OCI-LY7 (cell line): ENCODE data around the gene C12orf43. TPM values are rescaled to one million over a fixed set of nuclear protein-coding genes. Genes with fewer than 3 reads are reported as not detected.

Source experiments
- BruUV-seq: library from RNA; stranded (reverse); fragments of 400-500 nt; replicated peaks from 2 replicates; lab custom pipeline; 2021; lab: Mats Ljungman, UMichigan
- CTCF ChIA-PET: fragments of 300-600 bp; sonication (Branson Sonifier 250); formaldehyde crosslinking; loops from one replicate; lab custom pipeline; 2022; ENCODE audit warnings: antibody characterized with exemption; ENCODE audit not compliant: unreplicated experiment; lab: Charles Lee
- POLR2A ChIA-PET: fragments of 300-600 bp; sonication (Branson Sonifier 250); formaldehyde crosslinking; loops from one replicate; lab custom pipeline; 2022; ENCODE audit warnings: antibody characterized with exemption; lab: Charles Lee
- DNase-seq: peaks from one replicate; pipeline ENCODE4 v3.0.0-alpha.2; 2015; ENCODE audit warnings: low spot score
- H2AFZ ChIP-seq: fragments of 200-600 bp; sonication (generic), shearing (Covaris generic); 2 replicates; pipeline ENCODE4 v1.6.1; 2014; ENCODE audit warnings: mild to moderate bottlenecking, antibody characterized with exemption, low read length, moderate library complexity
- H3K27ac ChIP-seq: fragments of 200-600 bp; sonication (generic); 2 replicates; pipeline ENCODE4 v1.5.1; 2014; ENCODE audit warnings: mixed run types, low read depth, mild to moderate bottlenecking, moderate library complexity, low read length, inconsistent platforms; ENCODE audit not compliant: poor library complexity, severe bottlenecking
- H3K36me3 ChIP-seq: fragments of 200-600 bp; sonication (generic); 2 replicates; pipeline ENCODE4 v1.6.1; 2014; ENCODE audit warnings: mild to moderate bottlenecking, antibody characterized with exemption, low read length, moderate library complexity, mixed read lengths; ENCODE audit not compliant: insufficient read depth
- H3K4me1 ChIP-seq: fragments of 200-600 bp; sonication (generic); 2 replicates; pipeline ENCODE4 v1.5.1; 2014; ENCODE audit warnings: mild to moderate bottlenecking, low read length; ENCODE audit not compliant: insufficient read depth, poor library complexity, severe bottlenecking
- H3K4me2 ChIP-seq: fragments of 200-600 bp; sonication (generic); 2 replicates; pipeline ENCODE4 v1.6.1; 2014; ENCODE audit warnings: mild to moderate bottlenecking, low read length
- H3K4me3 ChIP-seq: fragments of 200-600 bp; sonication (generic); 2 replicates; pipeline ENCODE4 v1.5.1; 2014; ENCODE audit warnings: mild to moderate bottlenecking, low read depth, low read length; ENCODE audit not compliant: poor library complexity, severe bottlenecking
- H3K79me2 ChIP-seq: fragments of 200-600 bp; sonication (generic); 2 replicates; pipeline ENCODE4 v1.6.1; 2016; ENCODE audit warnings: low read depth, mild to moderate bottlenecking, low read length, moderate library complexity, mixed read lengths; ENCODE audit not compliant: insufficient read depth
- H3K9me2 ChIP-seq: fragments of 200-600 bp; sonication (generic); 2 replicates; pipeline ENCODE4 v1.6.1; 2016; ENCODE audit warnings: mild to moderate bottlenecking, low read length, mixed read lengths; ENCODE audit not compliant: insufficient read depth
- H3K9me3 ChIP-seq: fragments of 200-600 bp; sonication (generic); 2 replicates; pipeline ENCODE4 v1.6.1; 2014; ENCODE audit warnings: mild to moderate bottlenecking, mixed run types, low read length, mixed read lengths
- H4K20me1 ChIP-seq: fragments of 200-600 bp; sonication (generic); 2 replicates; pipeline ENCODE4 v1.6.1; 2014; ENCODE audit warnings: mild to moderate bottlenecking, antibody characterized with exemption, low read length, moderate library complexity, mixed read lengths; ENCODE audit not compliant: insufficient read depth
- CTCF ChIP-seq: fragments of 200-600 bp; sonication (generic); conservative IDR thresholded peaks from 2 replicates; pipeline ENCODE4 v1.5.1; 2014; ENCODE audit warnings: mild to moderate bottlenecking, antibody characterized with exemption, low read length, moderate library complexity, mixed read lengths
- EZH2phosphoT487 ChIP-seq: fragments of 200-600 bp; sonication (generic); IDR thresholded peaks from 2 replicates; pipeline ENCODE4 v1.6.1; 2018; ENCODE audit warnings: low read depth, borderline replicate concordance, mild to moderate bottlenecking, mixed run types, antibody characterized with exemption, low read length, moderate library complexity, mixed read lengths
- intact Hi-C: fragments of 100-400 bp; cut with micrococcal nuclease; formaldehyde crosslinking; loops from one replicate; pipeline ENCODE4 v1.10.0; 2022; ENCODE audit not compliant: unreplicated experiment
- total RNA-seq, 2 experiments: library from RNA; depleted of rRNA in 1 of 2; stranded (reverse); fragments of >200 nt in 1 of 2; shearing (Covaris generic) in 1 of 2; gene quantifications; 2 replicates each; pipeline ENCODE4 v1.2.3, GENCODE V29; 2014 to 2022

C12orf43 gene
- total RNA-seq, 2 experiments from 2014 or later = 21.4 to 24.7 TPM

- Histone ChIP-seq H3K4me2 (no peak overlapping the region), H3K4me3 (no peak overlapping the region), H3K36me3 (peaks cover 4% of the 10 kb centered on the region; the same call in 1 of the 2 replicates), H3K27ac (no peak overlapping the region), H3K9me2 (no peaks in the 10 kb centered on the region), H2AFZ (no peak overlapping the region), H3K9me3 (no peaks in the 10 kb centered on the region), H3K79me2 (no peaks in the 10 kb centered on the region), H4K20me1 (no peaks in the 10 kb centered on the region), H3K4me1 (peaks cover 8% of the 10 kb centered on the region)
- CTCF ChIA-PET = no interaction called here
- intact Hi-C loops = loop anchor here (5.0 kb wide), 1 partner anchor 100 kb away; no protein-coding TSS in a partner anchor
- no peak for TF ChIP-seq CTCF
- BruUV-seq = no TSS peak
- POLR2A ChIA-PET = no interaction called here
- DNase-seq = no peak
Measured at GRCh38 chr12:120997448-120997847, 18.8 kb downstream of the C12orf43 start.

- peaks cover 8% of the 10 kb centered on the region for H3K4me1 ChIP-seq
- DNase-seq = no peak
- H3K4me3 ChIP-seq = no peak overlapping the region
- H4K20me1 ChIP-seq = no peaks in the 10 kb centered on the region
- intact Hi-C loops = loop anchor here (5.0 kb wide), 1 partner anchor 101 kb away; no protein-coding TSS in a partner anchor
- BruUV-seq = no TSS peak
- H3K27ac ChIP-seq = no peak overlapping the region
- no peak overlapping the region for H3K4me2 ChIP-seq
- H2AFZ ChIP-seq = no peak overlapping the region
- H3K36me3 ChIP-seq = no peaks in the 10 kb centered on the region
- ChIA-PET POLR2A (no interaction called here), CTCF (no interaction called here)
- no peaks in the 10 kb centered on the region for H3K9me3 ChIP-seq
- TF ChIP-seq CTCF (no peak), EZH2phosphoT487 (no peak)
- no peaks in the 10 kb centered on the region for H3K9me2 ChIP-seq
- H3K79me2 ChIP-seq = no peaks in the 10 kb centered on the region
Measured at GRCh38 chr12:120996133-120996746, 20.0 kb downstream of the C12orf43 start.

- POLR2A ChIA-PET = no interaction called here
- CTCF ChIA-PET = no interaction called here
- no peak for DNase-seq
- Histone ChIP-seq H3K79me2 (no peaks in the 10 kb centered on the region), H3K27ac (no peak overlapping the region), H3K4me2 (no peak overlapping the region), H2AFZ (no peak overlapping the region), H3K4me3 (no peak overlapping the region), H4K20me1 (no peaks in the 10 kb centered on the region), H3K9me3 (no peaks in the 10 kb centered on the region), H3K36me3 (no peaks in the 10 kb centered on the region), H3K9me2 (no peaks in the 10 kb centered on the region), H3K4me1 (peaks cover 8% of the 10 kb centered on the region)
- intact Hi-C loops = loop anchor here (5.0 kb wide), 1 partner anchor 103 kb away; no protein-coding TSS in a partner anchor
- no TSS peak for BruUV-seq
- TF ChIP-seq CTCF = no peak
- no peak for TF ChIP-seq EZH2phosphoT487
Measured at GRCh38 chr12:120994589-120995337, 21.5 kb downstream of the C12orf43 start.
